ENCODE data around the gene MYOM3. TPM values are rescaled to one million over a fixed set of nuclear protein-coding genes. Genes with fewer than 3 reads are reported as not detected.

The MYOM3 gene
- total RNA-seq, 1 experiment from 2014 or later: 0.32 TPM

DNA sequence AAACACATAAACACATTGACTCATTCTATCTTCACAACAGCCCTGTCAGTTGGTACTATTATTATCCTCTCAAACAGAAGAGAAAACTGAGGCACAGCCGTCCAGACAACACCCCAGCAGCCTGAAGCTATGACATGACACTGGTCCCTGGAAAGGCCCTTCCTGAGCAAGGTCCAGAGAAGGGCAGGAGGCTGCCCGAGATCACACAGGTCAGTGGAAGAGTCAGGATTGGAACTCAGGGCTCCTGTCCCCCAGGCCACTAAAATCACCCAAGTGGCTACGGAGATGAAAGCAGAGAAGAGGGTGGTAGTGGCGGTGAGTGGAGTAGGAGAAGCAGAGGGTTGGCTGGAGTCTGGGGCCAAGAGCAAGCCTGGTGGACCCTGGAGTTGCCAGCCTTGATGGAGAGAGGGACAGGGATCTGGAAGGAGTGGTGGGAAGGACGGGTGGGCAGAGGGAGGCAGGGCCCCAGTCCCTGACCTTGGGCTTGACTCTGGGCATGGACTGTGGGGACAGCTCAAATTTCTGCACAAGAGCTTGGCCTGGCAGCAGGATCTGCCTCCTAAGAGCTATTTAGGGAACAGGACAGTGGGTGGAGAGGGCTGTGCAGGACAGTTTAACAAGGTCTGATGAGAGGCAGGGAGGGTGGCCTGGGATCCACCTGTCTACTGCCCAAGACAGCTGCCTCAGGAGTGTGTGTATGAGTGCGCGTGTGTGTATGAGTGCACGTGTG, 15.8 kb downstream of the MYOM3 start:
- DNase-seq (ENCODE audit: low read depth): no peak

- DNase-seq (ENCODE audit: low read depth): no peak
These were observed 16.6 kb downstream of the MYOM3 start for GRCh38 chr1:24095140-24095859.

DNA sequence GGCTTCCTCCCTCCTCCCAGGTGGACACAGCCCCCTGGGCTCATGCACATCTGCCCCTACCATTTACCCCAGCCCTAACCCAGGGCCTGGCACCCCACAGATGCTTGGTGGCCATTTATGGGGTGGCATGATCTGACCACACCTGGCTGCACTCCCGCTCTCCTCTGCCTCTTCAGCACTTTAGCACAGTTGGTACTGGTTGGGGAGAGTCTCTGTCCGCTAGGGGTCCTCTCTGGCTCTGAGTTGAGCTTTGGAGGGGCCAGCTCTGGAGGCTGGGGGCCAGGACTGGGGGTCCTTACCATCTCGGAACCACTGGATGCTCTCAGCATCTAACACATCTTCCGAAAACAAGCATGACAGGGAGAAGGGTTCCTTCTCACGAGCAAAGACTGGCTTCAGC, 17.4 kb downstream of the MYOM3 start:
- DNase-seq (ENCODE audit: low read depth): no peak

- no peak for DNase-seq (ENCODE audit: low read depth)
These were observed 18.2 kb downstream of the MYOM3 start for GRCh38 chr1:24093732-24094131.

GRCh38 chr1:24092979-24093378, 19.0 kb downstream of the MYOM3 start:
- DNase-seq (ENCODE audit: low read depth): no peak

GRCh38 chr1:24091971-24092482, 19.9 kb downstream of the MYOM3 start:
- no peak for DNase-seq (ENCODE audit: low read depth)

GRCh38 chr1:24090736-24091135, 21.2 kb downstream of the MYOM3 start:
- DNase-seq (ENCODE audit: low read depth): no peak

DNA sequence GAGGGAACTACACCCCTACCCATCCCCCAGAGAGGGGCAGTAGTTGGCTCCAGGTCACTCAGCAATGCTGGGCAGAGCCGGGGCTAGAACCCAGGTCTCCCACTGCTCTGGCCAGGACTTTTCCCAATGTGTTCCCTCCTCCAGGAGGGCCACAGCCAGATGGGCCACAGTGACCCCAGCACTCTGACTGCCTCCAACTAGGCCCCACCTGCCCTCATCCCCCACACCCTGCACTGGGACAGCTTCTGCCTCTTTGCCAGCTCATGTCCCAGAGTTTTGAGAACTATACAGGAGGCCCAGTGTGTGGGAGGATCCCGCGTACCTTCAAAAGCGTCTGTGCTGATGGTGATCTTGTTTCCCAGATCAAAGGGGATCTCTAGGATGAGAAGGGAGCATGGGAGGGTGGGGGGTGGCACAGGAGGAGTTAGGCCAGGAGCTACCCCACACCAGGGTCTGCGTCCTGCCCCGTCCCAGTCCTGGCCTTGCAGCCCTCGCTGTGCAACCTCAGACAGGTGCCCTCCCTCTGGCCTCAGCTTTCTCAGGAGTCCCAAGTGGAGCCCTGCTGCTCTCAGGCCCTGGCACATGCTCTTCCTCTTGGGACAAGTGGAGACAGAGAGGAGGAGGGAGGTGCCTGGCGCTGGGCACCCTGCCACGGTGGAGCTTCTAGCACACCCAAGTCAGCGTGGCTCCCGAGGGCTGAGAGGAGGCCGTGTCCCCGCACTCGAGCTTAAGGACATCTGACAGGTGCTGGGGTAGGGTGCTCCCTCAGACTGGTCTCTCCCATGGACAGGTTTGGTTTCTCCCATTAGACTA, 22.0 kb downstream of the MYOM3 start:
- no peak for DNase-seq (ENCODE audit: low read depth)

DNA sequence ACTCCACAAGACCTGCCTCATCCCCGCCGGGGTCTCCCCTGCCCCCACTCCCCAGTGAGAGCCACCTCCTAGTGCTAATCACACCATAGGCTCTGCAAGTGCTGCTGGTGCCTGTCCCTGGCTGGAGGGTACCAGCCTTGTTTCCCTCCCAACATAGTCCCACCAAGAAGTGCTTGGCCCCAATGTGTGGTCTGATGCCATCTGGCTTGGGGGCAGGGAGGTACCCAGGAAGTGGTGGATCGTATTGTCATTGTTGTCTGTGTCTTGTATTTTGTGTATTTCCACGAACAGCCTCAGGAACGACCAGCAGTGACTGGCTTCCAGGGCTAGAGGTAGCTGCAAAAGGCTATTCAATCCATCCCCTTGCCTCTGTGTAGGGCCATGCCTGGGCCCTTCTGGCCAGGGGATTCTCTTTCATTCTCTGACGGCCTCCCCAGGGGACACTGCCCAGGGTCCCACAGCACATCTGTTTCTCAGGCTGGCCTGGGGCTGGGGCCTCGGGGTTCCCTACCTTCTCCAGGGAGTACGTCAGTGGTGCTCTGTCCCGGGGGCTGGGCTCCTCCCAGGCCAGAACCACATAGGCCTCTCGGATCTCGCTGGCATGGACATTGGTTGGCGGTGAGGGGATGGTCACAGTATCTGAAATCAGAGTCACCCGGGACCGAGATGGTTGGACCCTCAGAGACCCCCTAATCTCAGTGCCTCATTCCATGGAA, 22.8 kb downstream of the MYOM3 start:
- no peak for DNase-seq (ENCODE audit: low read depth)

DNA sequence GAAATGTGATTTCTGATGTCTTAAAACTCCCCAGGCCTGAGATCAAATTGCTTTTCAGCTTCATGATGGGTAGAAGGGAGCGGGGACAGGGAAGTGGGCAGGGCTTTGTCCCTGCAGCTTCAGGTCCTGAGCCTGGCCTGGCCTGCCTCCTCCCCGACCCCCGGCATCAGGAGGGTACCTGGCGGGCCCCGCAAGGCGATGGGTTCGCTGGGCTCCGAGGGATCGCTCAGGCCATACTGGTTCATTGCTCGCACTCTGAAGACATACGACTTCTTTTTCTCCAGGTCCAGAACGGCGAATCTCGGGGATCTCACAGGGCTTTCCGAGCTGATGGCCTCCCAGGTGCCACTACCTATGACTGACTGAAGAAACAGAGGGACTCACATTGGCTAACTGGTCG, 25.5 kb downstream of the MYOM3 start:
- no peak for DNase-seq (ENCODE audit: low read depth)

GRCh38 chr1:24085546-24085945, 26.4 kb downstream of the MYOM3 start:
- DNase-seq (ENCODE audit: low read depth): peak; percentile 62

DNA sequence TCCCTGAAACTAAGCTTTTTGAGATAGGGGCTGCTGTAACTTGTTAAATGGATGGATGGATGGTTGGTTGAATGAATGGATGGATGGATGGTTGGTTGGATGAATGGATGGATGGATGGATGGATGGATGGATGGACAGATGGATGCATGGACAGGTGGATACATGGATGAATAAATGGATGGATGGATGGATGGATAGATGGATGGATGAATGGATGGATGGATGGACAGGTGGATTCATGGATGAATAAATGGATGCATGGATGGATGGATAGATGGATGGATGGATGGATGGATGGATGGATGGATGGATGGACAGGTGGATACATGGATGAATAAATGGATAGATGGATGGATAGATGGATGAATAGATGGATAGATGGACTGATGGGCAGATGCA, 26.9 kb downstream of the MYOM3 start:
- DNase-seq (ENCODE audit: low read depth): no peak

GRCh38 chr1:24084050-24084449, 27.9 kb downstream of the MYOM3 start:
- no peak for DNase-seq (ENCODE audit: low read depth)

- DNase-seq (ENCODE audit: low read depth): no peak
These were observed 29.6 kb downstream of the MYOM3 start for GRCh38 chr1:24082372-24082771.

DNA sequence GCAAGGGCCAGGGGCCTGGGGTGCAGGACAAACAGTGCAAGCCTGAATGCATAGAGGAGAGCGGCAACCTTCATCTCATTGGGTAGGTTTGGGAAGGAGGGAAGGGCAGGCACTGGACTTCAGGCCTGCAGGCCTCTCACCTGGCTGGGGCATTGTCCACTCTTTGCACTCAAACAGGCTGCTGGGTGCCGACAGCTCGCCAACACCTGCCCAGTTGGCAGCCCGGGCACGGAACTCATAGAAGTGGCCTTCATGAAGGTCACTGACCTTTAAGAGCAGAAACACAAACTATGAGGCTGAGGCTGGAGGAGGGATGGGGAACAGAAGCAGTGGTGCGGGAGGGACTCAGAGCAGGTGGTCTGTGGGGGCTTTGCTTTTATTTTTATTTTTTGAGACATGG, 30.7 kb downstream of the MYOM3 start:
- no peak for DNase-seq (ENCODE audit: low read depth)

GRCh38 chr1:24080131-24080530, 31.8 kb downstream of the MYOM3 start:
- DNase-seq (ENCODE audit: low read depth): no peak

DNA sequence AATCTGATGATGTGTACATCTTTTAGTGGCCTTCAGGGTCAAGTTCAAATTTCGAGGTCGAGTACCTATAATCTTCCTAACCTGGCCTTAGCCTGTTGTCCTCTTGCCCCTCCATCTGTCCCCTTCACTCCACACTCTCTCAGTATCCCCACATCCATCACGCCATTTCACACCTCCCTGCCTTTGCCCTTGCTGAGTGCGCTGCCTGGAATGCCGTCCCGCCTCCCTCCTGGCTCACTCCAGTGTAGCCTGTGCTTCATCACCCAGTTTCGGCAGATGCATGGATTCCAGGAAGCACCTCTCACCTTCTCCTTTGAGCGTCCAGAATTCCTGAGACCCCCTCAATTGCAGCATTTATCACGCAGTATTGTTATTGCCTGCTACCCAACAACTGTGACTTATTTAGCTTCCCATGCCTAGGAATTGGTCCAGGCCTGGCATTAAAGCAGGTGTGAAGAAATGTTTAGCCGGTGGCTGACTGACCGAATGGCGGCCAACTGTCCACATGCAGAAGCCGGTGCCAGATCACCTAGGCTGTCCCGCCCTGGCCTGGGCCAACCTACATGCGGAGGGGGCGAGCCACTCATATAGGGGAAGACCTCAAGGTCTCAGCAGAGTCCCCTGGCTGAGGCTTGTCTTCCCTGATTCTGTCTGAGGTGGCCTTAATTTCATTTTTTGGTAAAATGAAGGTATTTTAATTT, 34.5 kb downstream of the MYOM3 start:
- no peak for DNase-seq (ENCODE audit: low read depth)

- DNase-seq (ENCODE audit: low read depth): no peak
These were observed 36.0 kb downstream of the MYOM3 start for GRCh38 chr1:24075946-24076345.

- DNase-seq (ENCODE audit: low read depth): no peak
These were observed 36.4 kb downstream of the MYOM3 start for GRCh38 chr1:24075590-24075854.

GRCh38 chr1:24074817-24075589, 36.9 kb downstream of the MYOM3 start:
- DNase-seq (ENCODE audit: low read depth): peak; percentile 30

DNA sequence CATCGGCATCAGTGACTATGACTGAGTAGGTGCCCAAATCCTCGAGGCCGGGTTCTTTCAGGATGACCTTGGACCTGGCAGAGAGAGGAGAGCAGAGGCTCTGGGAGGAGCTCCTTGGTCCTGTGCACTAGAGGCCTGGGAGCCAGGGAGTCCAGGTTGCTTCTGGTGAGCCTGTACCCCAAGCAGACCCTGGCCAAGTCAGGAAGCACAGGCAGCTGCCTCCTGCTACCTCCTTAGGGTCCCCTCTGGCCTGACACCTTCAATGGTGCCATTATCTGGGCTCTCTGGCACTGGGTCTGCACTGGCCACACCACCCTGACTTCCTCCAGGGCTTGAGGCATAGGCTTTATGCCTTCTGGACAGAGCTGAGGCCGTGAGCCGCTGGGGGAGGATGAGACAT, 37.7 kb downstream of the MYOM3 start:
- no peak for DNase-seq (ENCODE audit: low read depth)
